ENCODE results near the gene CCDC183.

CCDC183 gene

DNA sequence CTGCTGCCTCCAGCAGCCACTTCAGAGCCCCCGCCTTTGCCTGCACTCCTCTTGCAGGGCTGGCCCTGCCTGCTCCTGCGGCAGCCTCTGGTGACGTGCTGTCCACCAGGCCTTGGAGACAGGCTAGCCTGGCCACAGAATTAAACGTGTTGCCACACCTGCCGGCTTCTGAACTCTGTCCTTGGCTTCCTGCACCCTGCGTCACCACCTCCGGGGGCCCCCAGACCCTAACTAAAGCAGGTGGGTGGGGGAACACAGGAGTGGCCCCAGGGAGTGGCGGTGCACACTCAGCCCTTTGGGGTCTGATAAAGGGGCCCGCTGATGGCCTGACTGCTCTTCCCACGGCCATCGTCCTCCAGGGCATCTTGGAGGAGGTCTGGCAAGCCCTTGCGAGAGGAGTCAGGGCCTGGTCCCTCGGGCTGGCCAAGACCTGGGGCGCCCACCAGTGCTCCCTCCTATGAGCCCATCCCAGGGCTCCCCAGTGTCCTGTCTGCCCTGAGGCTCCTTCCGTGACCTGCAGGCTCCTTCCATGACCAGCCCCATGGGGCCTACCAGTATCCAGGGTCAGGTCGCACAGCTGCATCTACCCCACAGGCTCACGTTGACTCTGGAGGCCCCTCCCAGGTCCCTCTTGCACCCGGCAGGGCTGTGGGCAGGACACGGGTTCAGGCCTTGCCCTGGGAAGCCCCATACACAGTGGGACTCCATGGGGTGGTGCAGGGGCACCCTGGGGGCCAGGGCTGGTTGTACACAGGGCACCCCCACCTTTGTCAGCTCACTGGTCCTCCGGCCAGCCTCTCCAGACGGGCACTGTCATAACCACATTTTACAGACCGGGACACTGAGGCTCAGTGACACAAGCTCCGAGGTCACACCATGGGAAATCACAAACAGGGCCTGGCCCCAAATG lies 55.0 kb downstream of the CCDC183 start:
- no peaks in the 10 kb centered on the region for H3K9me3 ChIP-seq (ENCODE audit: control insufficient read depth, low read length)
- H3K27me3 ChIP-seq (ENCODE audit: control insufficient read depth, insufficient read depth, low read length) = peaks cover 16% of the 10 kb centered on the region
- H3K4me1 ChIP-seq (ENCODE audit: control insufficient read depth, insufficient read depth, low read length) = peaks cover 34% of the 10 kb centered on the region
- H3K36me3 ChIP-seq (ENCODE audit: control insufficient read depth, insufficient read depth, low read length) = no peaks in the 10 kb centered on the region
- no peak overlapping the region for H3K9ac ChIP-seq (ENCODE audit: low read length)
- H3K4me3 ChIP-seq (ENCODE audit: low read length) = no peak overlapping the region

DNA sequence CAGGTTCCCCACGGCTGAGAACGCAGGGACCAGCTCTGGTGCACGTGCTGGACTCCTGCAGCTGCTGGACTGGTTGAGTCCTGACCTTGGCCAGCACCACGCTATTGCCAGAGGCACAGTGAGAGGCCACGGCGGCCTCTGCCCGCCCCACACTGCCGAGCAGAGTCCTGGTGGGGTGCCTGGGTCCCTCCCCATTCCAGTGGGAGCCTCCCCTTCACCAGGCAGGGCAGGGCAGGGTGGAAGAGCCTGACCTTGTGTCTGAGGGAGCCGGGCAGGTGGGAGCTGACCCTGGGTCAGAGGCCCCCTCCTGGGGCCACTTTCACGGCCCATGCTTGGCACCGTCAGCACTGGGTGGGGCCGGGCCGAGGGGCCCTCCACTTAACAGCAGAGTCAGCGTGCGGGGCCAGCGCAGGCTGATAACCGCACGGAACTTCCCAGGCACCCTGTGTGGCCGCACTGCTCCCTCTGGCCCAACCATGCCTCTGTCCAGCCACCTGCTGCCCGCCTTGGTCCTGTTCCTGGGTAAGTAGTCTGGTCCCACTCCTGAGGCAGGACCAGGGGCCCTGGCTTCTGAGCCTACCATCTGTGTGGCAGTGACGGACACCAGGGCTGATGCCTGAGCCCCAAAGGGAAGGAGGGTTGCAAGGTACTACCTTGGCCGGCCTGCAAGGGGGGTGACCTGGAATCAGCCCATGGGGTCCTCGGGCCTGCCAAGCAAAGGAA lies 56.0 kb downstream of the CCDC183 start, which contains the start of gene MAMDC4:
Gene MAMDC4, plus strand, starts transcription at position 406 of the 723 bp plus-strand sequence. Its CDS starts 71 bp downstream, at position 477.
- H3K9ac ChIP-seq (ENCODE audit: low read length) = no peak within 1 kb of the TSS

GRCh38 chr9:136852664-136853595 lies 56.8 kb downstream of the CCDC183 start:
- Histone ChIP-seq H3K4me1 (ENCODE audit: control insufficient read depth, insufficient read depth, low read length) (peaks cover 45% of the 10 kb centered on the region), H3K4me3 (ENCODE audit: low read length) (no peak overlapping the region), H3K9me3 (ENCODE audit: control insufficient read depth, low read length) (no peaks in the 10 kb centered on the region), H3K27me3 (ENCODE audit: control insufficient read depth, insufficient read depth, low read length) (no peaks in the 10 kb centered on the region), H3K9ac (ENCODE audit: low read length) (no peak overlapping the region), H3K36me3 (ENCODE audit: control insufficient read depth, insufficient read depth, low read length) (no peaks in the 10 kb centered on the region)

More for the DNA sequence above, 56.0 kb downstream of the CCDC183 start, which contains the start of gene MAMDC4:
- H3K4me1 ChIP-seq (ENCODE audit: control insufficient read depth, insufficient read depth, low read length) = peaks cover 36% of the 10 kb centered on the region
- no peak within 1 kb of the TSS for H3K4me3 ChIP-seq (ENCODE audit: low read length)
- H3K9me3 ChIP-seq (ENCODE audit: control insufficient read depth, low read length) = no peaks in the 10 kb centered on the region
- H3K27me3 ChIP-seq (ENCODE audit: control insufficient read depth, insufficient read depth, low read length) = peaks cover 7% of the 10 kb centered on the region
- H3K36me3 ChIP-seq (ENCODE audit: control insufficient read depth, insufficient read depth, low read length) = no peaks in the 10 kb centered on the region

DNA sequence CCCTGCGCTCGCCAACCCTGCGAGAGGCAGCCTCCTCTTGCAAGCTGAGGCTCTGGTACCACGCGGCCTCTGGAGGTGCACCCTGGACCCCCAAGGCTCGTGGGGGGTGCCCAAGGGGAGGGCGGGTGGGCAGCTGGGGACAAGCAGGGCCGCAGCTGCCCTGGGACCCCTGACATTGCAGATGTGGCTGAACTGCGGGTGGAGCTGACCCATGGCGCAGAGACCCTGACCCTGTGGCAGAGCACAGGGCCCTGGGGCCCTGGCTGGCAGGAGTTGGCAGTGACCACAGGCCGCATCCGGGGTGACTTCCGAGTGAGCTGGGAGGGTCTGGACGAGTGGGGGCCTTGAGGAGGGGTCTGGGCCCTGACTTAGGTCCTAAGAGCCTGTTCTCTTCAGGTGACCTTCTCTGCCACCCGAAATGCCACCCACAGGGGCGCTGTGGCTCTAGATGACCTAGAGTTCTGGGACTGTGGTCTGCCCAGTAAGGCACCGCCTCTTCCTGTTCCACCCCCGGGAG lies 57.5 kb downstream of the CCDC183 start:
- no peaks in the 10 kb centered on the region for H3K9me3 ChIP-seq (ENCODE audit: control insufficient read depth, low read length)
- H3K36me3 ChIP-seq (ENCODE audit: control insufficient read depth, insufficient read depth, low read length) = no peaks in the 10 kb centered on the region
- no peaks in the 10 kb centered on the region for H3K27me3 ChIP-seq (ENCODE audit: control insufficient read depth, insufficient read depth, low read length)
- no peak overlapping the region for H3K4me3 ChIP-seq (ENCODE audit: low read length)
- H3K4me1 ChIP-seq (ENCODE audit: control insufficient read depth, insufficient read depth, low read length) = peaks cover 52% of the 10 kb centered on the region
- H3K9ac ChIP-seq (ENCODE audit: low read length) = no peak overlapping the region

DNA sequence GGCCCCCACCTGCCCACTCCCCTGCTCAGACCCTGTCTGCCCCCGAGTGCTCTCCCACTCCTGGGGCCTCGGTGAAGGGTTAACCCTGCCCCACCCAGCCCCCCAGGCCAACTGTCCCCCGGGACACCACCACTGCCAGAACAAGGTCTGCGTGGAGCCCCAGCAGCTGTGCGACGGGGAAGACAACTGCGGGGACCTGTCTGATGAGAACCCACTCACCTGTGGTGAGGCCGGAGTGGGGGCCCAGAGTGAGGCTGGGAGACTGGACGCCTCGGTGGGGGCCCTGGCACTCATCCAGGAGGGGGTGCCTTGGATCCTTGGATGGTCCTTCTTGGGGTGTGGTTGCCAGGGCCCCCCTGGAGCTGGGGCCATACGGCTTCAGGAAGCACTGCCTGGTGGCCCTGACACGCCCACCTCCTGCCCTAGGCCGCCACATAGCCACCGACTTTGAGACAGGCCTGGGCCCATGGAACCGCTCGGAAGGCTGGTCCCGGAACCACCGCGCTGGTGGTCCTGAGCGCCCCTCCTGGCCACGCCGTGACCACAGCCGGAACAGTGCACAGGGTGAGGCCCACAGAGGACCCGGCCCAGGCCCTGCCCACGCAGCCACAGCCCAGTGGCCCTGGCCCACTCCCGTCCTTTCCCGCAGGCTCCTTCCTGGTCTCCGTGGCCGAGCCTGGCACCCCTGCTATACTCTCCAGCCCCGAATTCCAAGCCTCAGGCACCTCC lies 58.1 kb downstream of the CCDC183 start:
- Histone ChIP-seq H3K9me3 (ENCODE audit: control insufficient read depth, low read length) (no peaks in the 10 kb centered on the region), H3K4me1 (ENCODE audit: control insufficient read depth, insufficient read depth, low read length) (peaks cover 58% of the 10 kb centered on the region), H3K36me3 (ENCODE audit: control insufficient read depth, insufficient read depth, low read length) (no peaks in the 10 kb centered on the region), H3K4me3 (ENCODE audit: low read length) (no peak overlapping the region), H3K27me3 (ENCODE audit: control insufficient read depth, insufficient read depth, low read length) (no peaks in the 10 kb centered on the region), H3K9ac (ENCODE audit: low read length) (no peak overlapping the region)

GRCh38 chr9:136854842-136855460 lies 58.8 kb downstream of the CCDC183 start:
- Histone ChIP-seq H3K27me3 (ENCODE audit: control insufficient read depth, insufficient read depth, low read length) (no peaks in the 10 kb centered on the region), H3K4me3 (ENCODE audit: low read length) (no peak overlapping the region), H3K9me3 (ENCODE audit: control insufficient read depth, low read length) (no peaks in the 10 kb centered on the region), H3K4me1 (ENCODE audit: control insufficient read depth, insufficient read depth, low read length) (peaks cover 61% of the 10 kb centered on the region), H3K9ac (ENCODE audit: low read length) (no peak overlapping the region), H3K36me3 (ENCODE audit: control insufficient read depth, insufficient read depth, low read length) (no peaks in the 10 kb centered on the region)

GRCh38 chr9:136855461-136856078 lies 59.4 kb downstream of the CCDC183 start:
- Histone ChIP-seq H3K9ac (ENCODE audit: low read length) (no peak overlapping the region), H3K4me3 (ENCODE audit: low read length) (no peak overlapping the region), H3K4me1 (ENCODE audit: control insufficient read depth, insufficient read depth, low read length) (peaks cover 61% of the 10 kb centered on the region), H3K36me3 (ENCODE audit: control insufficient read depth, insufficient read depth, low read length) (no peaks in the 10 kb centered on the region), H3K27me3 (ENCODE audit: control insufficient read depth, insufficient read depth, low read length) (no peaks in the 10 kb centered on the region), H3K9me3 (ENCODE audit: control insufficient read depth, low read length) (no peaks in the 10 kb centered on the region)

DNA sequence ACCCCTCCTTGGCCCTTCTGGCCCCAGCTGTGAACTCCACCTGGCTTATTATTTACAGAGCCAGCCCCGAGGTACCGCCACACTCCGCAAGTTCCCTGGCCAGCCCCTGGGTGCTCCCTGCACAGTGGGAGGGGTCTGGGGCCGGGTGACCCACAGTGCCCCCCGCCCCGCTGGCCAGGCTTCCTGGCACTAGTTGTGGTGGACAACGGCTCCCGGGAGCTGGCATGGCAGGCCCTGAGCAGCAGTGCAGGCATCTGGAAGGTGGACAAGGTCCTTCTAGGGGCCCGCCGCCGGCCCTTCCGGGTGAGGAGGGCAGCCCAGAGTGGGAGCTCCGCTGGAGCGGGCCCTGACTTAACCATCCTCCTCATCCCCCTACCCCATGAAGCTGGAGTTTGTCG lies 59.9 kb downstream of the CCDC183 start:
- Histone ChIP-seq H3K4me1 (ENCODE audit: control insufficient read depth, insufficient read depth, low read length) (peaks cover 62% of the 10 kb centered on the region), H3K9ac (ENCODE audit: low read length) (no peak overlapping the region), H3K4me3 (ENCODE audit: low read length) (no peak overlapping the region), H3K9me3 (ENCODE audit: control insufficient read depth, low read length) (no peaks in the 10 kb centered on the region), H3K36me3 (ENCODE audit: control insufficient read depth, insufficient read depth, low read length) (no peaks in the 10 kb centered on the region), H3K27me3 (ENCODE audit: control insufficient read depth, insufficient read depth, low read length) (no peaks in the 10 kb centered on the region)

DNA sequence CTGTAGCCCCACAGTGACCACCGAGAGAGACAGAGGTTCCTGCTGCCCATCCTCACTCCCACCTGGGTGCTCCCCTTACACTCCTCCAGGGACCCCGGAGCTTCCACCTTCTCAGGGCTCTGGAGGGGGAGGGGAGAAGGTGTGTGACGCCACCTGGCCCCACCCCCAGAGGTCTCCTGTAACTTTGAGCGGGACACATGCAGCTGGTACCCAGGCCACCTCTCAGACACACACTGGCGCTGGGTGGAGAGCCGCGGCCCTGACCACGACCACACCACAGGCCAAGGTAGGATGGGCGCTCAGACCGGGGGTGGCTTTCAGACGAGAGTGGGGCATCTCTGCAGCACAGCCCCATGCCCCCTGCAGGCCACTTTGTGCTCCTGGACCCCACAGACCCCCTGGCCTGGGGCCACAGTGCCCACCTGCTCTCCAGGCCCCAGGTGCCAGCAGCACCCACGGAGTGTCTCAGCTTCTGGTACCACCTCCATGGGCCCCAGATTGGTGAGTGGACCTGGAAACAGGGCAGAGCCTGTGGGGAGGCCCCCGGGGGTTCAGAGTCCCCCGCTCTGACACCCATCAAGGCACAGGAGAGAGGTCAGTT lies 60.5 kb downstream of the CCDC183 start:
- no peaks in the 10 kb centered on the region for H3K27me3 ChIP-seq (ENCODE audit: control insufficient read depth, insufficient read depth, low read length)
- no peaks in the 10 kb centered on the region for H3K9me3 ChIP-seq (ENCODE audit: control insufficient read depth, low read length)
- H3K9ac ChIP-seq (ENCODE audit: low read length) = no peak overlapping the region
- H3K4me1 ChIP-seq (ENCODE audit: control insufficient read depth, insufficient read depth, low read length) = peaks cover 68% of the 10 kb centered on the region
- no peaks in the 10 kb centered on the region for H3K36me3 ChIP-seq (ENCODE audit: control insufficient read depth, insufficient read depth, low read length)
- H3K4me3 ChIP-seq (ENCODE audit: low read length) = no peak overlapping the region

GRCh38 chr9:136857166-136857565 lies 61.0 kb downstream of the CCDC183 start:
- peak overlapping the region; percentile 39 for H3K9ac ChIP-seq (ENCODE audit: low read length)
- peaks cover 69% of the 10 kb centered on the region for H3K4me1 ChIP-seq (ENCODE audit: control insufficient read depth, insufficient read depth, low read length)
- H3K4me3 ChIP-seq (ENCODE audit: low read length) = no peak overlapping the region
- H3K9me3 ChIP-seq (ENCODE audit: control insufficient read depth, low read length) = no peaks in the 10 kb centered on the region
- H3K36me3 ChIP-seq (ENCODE audit: control insufficient read depth, insufficient read depth, low read length) = peaks cover 1% of the 10 kb centered on the region
- no peaks in the 10 kb centered on the region for H3K27me3 ChIP-seq (ENCODE audit: control insufficient read depth, insufficient read depth, low read length)
